ENCODE results near the gene WDR88.

DNA sequence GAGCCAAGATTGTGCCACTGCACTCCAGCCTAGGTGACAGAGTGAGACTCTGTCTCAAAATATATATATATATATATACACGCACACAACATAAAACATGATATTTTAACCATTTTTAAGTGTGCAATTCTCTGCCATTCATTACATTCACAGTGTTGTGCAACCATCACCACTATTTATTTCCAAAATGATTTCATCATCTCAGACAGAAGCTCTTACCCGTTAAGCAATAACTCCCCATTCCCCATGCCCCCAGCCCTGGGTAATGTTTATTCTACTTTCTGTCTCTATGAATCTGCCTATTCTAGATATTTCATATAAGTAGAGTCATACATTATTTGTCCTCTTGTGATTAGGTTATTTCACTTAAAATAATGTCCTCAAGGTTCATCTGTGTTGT, 20.3 kb downstream of the WDR88 start:
- TF ChIP-seq, protein P1, sequence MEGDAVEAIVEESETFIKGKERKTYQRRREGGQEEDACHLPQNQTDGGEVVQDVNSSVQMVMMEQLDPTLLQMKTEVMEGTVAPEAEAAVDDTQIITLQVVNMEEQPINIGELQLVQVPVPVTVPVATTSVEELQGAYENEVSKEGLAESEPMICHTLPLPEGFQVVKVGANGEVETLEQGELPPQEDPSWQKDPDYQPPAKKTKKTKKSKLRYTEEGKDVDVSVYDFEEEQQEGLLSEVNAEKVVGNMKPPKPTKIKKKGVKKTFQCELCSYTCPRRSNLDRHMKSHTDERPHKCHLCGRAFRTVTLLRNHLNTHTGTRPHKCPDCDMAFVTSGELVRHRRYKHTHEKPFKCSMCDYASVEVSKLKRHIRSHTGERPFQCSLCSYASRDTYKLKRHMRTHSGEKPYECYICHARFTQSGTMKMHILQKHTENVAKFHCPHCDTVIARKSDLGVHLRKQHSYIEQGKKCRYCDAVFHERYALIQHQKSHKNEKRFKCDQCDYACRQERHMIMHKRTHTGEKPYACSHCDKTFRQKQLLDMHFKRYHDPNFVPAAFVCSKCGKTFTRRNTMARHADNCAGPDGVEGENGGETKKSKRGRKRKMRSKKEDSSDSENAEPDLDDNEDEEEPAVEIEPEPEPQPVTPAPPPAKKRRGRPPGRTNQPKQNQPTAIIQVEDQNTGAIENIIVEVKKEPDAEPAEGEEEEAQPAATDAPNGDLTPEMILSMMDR (IDR thresholded peaks at IDR 0.05) = no peak
- no peak for TF ChIP-seq POLR2A (IDR thresholded peaks at IDR 0.05)
